GM21447 (cell line): ENCODE data around the gene MITF.

Experiments used
- ATAC-seq: cut with Tn5 transposase; IDR thresholded peaks from one replicate; pipeline ENCODE4 v1.9.1; 2021; ENCODE audit not compliant: unreplicated experiment

Gene MITF

DNA sequence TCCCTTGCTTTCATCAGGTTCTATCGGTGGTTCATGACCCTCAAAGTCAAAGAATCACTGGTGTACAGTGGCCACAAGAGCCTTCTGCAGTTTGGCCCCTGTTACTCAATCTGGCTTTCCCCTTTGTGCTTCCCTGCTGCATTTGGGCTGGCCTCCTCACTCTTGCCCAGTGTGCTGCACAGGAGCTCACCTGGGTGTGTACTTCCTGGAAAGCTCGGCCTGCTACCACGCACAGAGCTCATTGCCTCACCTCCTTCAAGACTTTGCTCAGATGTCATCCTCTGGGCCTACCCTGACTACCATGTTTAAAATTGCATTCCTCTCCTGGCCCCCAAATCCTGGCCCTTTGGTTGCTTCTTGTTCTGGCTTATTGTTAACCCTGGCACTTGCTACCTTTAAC is 90.9 kb downstream of the MITF start:
- no peak for ATAC-seq

- no peak for ATAC-seq
These were observed 92.5 kb downstream of the MITF start for GRCh38 chr3:69831737-69832136.

GRCh38 chr3:69833591-69833990 is 94.3 kb downstream of the MITF start:
- no peak for ATAC-seq

DNA sequence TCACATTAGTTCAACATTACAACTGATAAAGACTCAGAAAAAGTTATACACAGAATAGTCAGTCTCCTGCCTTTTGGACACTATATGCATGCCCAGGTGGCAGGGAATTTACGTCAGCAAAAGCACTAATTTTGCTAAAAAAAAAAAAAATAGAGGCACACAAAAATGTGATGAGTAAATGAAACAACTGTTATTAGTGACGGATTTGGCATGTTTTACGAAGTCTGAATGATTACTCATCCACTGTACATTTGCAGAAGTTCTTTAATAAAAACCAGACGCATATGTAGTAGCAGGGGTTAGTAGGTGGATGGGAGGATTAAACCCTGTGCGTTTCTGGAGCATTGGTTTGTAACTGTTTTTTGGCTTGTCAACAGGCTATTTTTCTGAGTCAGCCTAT is 99.0 kb downstream of the MITF start:
- ATAC-seq, result no peak

DNA sequence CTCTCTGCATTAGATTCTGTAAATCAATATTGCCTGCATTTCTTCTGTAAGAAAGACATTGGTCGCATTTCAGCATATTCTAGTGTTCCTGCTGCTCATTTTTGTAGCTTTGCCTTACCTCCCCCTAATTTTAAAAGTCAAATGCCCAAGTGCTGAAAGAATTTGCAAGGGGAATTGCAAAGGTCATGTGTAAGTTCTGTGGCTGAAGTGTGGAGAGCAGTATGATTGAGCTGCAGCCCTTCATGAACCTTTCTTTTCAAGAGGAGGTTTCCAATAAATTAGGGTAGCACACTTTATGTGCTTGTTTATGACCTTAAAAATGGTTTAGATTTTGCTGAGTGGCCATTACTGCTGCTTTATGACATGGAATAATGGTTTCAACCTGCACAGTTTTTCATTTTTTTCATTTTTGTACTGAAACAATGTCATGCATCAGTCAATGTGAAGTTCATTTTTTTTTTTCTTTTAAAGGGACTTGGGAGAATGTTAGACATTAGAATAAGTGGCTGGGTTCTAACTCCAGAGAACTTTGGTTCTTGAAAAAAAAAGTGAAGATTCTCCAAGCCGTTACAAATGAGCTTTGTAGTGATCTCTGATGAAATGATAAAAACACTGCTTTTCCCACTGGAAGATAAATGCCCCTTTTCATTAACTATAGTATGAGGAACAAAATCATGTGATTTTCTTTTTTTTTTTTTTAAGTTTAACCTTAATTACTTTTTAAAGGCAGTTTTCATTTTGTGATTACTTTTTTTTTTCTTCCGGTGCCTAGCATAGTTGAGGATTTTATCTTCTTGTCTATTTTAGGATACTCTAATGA is 99.6 kb downstream of the MITF start:
- ATAC-seq, result no peak

- ATAC-seq, result no peak
These were observed 103.1 kb downstream of the MITF start for GRCh38 chr3:69842351-69842750.

DNA sequence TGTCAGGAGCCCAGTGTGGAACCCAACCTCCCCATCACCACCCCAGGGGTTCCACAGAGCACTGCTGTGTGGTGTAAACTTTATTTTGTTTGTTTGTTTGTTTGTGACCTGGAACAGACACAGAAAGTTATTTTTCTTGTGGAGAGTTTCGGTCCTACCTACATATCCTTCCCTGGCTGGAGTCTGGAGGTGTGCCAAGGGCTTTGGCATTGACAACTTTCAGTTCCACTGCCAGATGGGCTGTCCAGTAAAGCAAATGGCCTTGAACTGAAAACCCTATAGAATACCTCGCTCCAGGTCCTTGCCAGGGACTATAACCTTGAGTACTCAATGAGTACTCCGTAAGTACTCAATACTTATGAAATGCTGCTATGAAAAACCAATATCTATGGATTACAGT is 103.5 kb downstream of the MITF start:
- no peak for ATAC-seq

DNA sequence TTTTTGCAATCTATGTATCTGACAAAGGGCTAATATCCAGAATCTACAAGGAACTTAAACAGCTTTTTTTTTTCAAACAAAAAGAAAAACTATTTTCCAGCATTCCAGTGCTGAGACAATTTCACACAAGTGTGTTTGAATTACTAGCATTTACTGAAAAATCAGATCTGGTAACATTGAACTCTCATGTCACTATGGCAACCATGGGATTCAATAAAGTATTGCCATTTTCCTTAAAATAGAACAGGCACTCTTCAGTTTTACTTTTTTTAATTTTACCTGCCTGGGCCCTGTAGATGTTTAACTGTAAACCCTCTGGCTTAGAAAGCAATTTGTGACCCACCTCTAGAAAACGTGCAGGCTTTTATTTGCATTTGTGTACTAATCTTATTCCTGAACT is 105.4 kb downstream of the MITF start:
- no peak for ATAC-seq

- no peak for ATAC-seq
These were observed 108.0 kb downstream of the MITF start for GRCh38 chr3:69847303-69847702.

GRCh38 chr3:69848113-69848512 is 108.8 kb downstream of the MITF start:
- ATAC-seq, result no peak

- no peak for ATAC-seq
These were observed 111.6 kb downstream of the MITF start for GRCh38 chr3:69850849-69851248.

DNA sequence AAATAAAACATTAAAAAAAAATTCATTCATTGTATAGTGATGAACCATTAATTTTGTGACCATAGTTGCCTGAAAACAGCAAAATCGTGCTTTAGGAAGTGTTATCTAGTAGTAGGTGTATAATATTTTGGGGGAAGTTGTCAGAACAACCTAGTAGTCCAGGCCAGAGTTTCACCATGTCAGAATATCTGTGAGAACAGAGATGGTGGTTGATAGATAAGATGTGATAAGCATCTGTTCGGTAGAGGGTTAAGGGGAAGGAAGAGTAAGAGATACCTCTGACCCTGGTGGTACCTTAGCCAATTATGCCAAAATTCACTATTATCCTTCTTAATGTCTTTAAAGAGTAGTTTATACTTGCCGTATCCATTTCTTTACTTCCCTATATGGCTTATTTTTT is 113.8 kb downstream of the MITF start:
- ATAC-seq, result no peak

DNA sequence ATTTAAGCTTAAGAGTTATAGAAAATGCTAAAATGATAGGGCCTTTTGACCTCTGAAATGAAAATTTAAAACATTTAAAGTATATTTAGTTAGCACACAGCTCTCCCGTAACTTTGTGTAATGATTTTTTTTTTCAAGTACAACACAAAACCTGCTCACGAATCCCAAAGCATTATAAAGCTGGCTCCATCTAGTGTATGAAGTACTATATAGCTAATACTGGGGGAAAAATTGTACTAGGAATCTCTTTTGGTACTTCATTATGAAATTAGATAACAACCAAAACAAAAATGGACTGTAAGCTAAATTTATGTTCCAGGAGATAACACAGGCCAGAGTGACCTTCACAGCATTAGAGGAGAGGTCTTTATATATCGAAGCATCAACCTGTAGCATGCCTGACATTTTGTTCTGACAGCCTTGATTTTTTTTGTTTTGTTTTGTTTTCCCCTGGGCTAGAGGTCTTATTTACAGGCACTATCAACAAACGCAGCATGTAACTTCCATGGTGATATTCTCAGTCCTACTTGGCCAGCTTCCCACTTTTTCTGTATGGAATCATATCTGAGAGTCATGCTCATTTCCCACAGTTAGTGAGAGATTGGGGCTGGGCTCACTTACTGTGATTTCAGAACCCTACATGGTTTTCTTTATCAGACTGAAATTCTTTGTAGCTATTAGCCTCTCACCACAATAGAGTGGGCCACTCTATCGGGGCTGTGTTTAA is 116.3 kb downstream of the MITF start:
- no peak for ATAC-seq

DNA sequence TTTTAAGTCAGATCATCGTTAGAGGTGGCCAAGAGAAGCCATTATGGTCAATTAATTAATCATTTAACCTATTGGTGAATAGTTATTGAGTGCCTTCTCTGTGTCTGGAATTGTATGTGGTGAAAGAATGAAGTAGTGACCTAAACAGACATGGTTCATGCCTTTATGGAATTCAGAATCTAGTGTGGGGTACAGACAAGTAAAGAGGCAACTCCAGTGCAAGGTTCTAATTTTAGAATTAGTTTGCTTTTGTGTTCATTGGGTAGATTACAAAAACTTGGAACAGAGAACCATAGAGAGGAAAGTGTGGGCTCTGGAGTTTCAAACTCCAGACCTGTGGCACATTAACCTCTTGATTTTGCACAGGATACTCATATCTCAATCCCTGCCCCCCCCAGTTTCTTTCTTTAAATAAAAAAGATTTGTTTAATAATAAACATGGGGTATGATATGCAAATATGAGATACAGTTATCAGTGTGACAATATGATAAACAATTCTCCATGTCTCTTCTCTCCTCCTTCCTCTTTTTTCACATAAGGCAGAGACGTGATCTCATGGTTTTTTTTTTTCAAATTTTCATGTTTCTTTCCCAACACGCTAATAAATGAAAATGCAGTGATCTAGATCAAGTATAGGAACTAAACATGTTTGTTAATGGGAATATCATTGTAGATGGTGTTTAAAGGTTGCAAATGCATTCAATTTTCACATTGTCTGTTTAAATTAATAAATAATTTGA is 117.9 kb downstream of the MITF start:
- no peak for ATAC-seq

- ATAC-seq, result no peak
These were observed 122.3 kb downstream of the MITF start for GRCh38 chr3:69861556-69861955.

- no peak for ATAC-seq
These were observed 124.9 kb downstream of the MITF start for GRCh38 chr3:69864141-69864540.

DNA sequence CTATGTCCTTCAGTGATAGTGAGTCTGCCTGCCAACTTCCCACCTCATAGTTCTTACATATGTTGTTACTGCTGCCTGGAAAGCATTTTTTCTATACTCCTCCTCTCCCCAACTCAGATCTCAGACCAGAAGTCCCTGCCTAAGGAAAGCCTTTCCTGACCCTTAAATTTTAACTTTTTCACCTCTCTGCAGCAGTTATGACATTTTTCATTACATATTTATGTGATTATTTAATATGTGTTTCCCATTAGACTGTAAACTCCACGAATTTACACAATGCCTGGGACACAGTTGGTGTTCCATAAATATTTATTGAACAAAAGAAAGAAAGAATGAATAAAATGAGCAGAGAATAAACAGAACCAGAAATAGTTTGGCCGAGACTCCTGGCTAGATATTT is 125.5 kb downstream of the MITF start:
- no peak for ATAC-seq

DNA sequence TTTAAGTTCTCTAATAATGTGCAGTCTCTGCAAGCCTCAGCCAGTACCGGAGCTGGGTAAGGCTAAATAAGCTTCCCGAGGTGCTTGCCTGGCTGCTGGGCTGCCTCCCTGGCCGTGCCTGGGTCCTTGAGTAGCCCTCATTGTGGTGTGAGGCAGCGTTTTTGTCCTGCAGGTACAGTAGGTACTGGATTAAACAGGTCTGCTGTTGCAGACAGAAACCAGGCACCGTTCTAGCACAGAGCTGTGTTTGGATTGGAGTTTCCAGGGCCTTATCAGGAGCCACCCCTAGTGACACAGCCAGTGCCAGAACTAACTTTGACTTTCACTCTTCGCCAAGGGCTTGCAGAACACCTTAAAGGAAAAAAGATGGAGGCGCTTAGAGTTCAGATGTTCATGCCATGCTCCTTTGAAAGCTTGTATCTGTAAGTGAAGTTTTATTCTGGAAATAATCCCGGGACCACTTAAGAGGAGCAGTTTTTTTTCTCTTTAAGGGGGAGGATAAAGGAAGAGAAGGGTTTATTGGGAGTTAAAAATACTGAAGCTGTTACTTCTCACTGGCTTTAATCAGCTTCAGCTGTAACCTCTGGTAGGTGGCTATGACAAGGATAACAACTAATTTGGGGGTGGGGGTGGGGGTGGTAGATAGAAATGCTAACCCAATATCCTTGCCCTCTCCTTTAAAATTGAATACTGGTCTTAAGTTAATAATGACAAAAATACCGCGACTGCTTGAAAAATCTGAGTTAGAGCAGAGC is 126.8 kb downstream of the MITF start:
- ATAC-seq, result no peak

DNA sequence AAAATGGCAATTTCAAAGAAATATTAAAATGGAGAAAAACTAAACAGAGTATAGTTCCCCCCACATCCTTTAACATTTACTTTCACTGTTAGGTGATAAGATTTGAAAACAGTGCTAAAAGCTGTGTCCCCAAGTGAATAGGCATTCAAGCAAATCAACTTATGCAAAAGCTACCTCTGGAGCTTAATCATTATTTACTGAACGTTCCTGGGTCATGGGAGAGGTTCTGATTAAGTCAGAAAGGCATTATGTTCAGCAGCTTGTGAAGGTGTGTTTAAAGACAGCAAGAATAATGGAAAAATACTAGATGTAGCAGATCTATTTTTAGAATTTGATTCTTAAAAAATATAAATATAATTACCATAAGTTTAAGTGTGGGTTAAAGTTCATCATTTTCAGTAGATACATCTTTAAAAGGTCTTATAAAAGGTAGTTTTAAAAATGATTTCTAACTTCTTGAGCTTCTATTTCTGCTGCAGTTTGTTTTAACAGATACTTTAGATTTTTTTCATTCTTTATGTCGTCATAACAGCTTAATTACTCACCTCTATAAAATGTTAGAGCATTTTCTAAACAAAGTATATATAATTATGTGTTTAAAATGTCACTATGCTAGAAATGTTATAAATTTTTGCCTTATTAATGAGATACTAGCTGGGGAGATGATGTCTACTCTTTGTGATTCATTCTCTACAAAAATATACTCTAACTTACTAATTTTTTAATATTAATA is 127.9 kb downstream of the MITF start:
- ATAC-seq, result no peak

GRCh38 chr3:69867941-69868505 is 128.8 kb downstream of the MITF start:
- no peak for ATAC-seq
